H7 (cell line): ENCODE data around the gene BHLHA9. TPM values are rescaled to one million over a fixed set of nuclear protein-coding genes. Genes with fewer than 3 reads are reported as not detected.

Experiments used
- DNase-seq: peaks from one replicate; pipeline ENCODE4 v3.0.0; 2012
- H3K27me3 ChIP-seq: 2 replicates; pipeline ENCODE4 v1.6.0; 2011; ENCODE audit warnings: mild to moderate bottlenecking, low read length; ENCODE audit not compliant: control insufficient read depth, insufficient read depth
- H3K36me3 ChIP-seq: replicated peaks from 2 replicates; pipeline ENCODE4 v1.5.1; 2011; ENCODE audit warnings: low read length; ENCODE audit not compliant: control insufficient read depth, insufficient read depth
- H3K4me3 ChIP-seq: 2 replicates; pipeline ENCODE4 v1.5.1; 2011; ENCODE audit warnings: low read depth, mild to moderate bottlenecking, control low read depth, low read length, moderate library complexity; ENCODE audit not compliant: insufficient read depth
- total RNA-seq: library from RNA; depleted of rRNA; stranded (reverse); fragments of >200 nt; shearing (Covaris generic); gene quantifications from 2 replicates; pipeline ENCODE4 v1.2.3, GENCODE V29; 2014

The BHLHA9 gene
- total RNA-seq, 1 experiment from 2014 or later, result not detected

DNA sequence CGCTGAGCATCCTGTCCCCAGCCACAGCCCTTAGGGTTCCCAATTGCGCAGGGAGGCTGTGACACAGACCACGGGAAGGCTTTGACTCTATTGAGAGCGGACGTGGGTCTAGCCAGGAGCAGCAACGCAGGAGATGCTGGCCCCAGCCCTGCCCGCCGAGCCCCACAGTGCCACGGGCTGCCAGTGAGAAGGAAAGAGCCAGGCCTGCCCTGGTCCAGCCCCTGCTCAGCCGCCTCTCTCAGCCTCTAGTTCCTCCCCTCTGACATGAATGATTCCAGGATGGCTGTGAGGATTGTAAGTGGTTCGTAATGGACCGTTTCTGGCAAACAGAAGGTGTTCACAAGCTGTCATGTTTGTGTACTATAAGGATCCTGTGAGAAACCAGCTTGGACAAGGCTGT lies 2.5 kb downstream of the BHLHA9 start:
- Histone ChIP-seq H3K4me3 (no peak overlapping the region), H3K27me3 (no peaks in the 10 kb centered on the region; the same call in 1 of the 2 replicates), H3K36me3 (no peaks in the 10 kb centered on the region)
- DNase-seq, result no peak

DNA sequence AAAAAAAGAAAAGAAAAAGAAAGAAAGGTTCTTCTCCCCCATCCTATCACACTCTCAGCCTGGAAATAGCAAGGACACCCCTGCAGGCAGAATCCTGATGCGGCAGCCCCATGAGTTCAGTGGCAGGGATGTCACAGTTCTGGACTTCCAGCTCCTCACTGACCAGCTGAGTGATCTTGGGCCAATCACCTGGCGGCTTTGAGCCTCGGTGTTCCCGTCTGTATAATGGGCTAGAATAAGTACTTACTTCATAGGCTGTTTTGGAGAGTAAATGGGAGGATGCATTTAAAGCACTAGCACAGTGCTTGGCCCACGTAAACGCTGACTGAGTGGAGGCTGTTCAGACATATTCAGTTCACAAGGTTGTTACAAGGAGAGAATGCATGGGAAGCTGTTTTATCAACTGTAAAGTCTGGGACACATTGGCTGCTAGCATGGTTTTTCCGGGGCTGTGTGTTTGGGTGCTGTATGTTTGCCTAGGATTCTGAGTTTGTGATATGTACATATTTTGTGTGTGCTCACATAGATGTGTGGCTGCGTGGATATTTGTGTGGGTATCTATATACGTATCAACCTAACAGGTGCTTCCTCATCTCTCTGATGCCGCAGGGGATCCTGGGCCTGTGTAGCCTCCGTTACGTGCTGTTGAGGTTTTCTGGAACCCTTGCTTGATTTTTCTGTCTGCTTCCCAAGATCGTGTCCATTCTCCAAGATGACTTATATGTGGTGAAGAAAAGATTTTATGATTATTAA lies 3.4 kb downstream of the BHLHA9 start:
- DNase-seq, result no peak
- Histone ChIP-seq H3K27me3 (no peaks in the 10 kb centered on the region; the same call in 1 of the 2 replicates), H3K36me3 (no peaks in the 10 kb centered on the region), H3K4me3 (no peak overlapping the region)

DNA sequence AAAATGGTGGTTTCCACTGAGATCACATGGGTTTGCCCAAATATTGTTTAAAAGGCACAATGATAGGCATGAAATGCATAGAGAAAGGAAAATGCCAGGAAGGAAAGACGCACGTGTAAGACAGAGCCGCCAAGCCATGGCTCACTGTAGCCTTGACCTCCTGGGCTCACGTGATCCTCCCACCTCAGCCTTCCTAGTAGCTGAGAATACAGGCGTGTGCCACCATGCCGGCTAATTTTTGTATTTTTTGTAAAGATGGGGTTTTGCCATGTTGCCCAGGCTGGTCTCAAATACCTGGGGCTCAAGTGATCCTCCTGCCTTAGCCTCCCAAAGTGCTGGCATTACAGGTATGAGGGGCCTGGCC lies 4.0 kb downstream of the BHLHA9 start:
- H3K36me3 ChIP-seq, result no peaks in the 10 kb centered on the region
- no peaks in the 10 kb centered on the region; the same call in 1 of the 2 replicates for H3K27me3 ChIP-seq
- H3K4me3 ChIP-seq, result no peak overlapping the region
- DNase-seq, result no peak

DNA sequence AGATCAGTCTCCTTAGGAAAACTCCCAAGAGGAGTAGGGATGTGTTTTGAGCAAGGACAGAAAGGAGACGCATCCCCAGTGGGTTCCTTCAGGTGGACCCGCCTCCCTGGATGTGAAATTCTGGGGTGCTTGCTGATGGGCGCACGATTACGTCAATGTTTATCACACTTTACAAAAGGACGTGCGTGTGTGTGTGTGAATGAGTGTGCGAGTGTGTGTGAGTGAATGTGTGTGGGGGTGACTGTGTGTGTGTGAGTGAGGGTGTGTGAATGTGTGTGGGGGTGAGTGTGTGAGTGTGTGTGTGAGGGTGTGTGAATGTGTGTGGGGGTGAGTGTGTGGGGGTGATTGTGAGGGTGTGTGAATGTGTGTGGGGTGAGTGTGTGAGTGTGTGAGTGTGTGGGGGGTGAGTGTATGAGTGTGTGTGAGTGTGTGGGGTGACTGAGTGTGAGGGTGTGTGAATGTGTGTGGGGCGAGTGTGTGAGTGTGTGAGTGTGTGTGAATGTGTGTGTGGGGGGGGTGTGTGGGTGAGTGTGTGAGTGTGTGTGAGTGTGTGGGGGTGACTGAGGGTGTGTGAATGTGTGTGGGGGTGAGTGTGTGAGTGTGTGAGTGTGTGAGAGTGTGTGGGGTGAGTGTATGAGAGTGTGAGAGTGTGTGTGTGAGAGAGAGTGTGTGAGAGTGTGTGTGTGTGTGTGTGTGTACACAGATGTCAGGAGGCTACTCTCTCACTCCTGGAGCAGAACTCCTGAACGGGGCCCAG lies 5.1 kb downstream of the BHLHA9 start:
- Histone ChIP-seq H3K4me3 (no peak overlapping the region), H3K27me3 (no peaks in the 10 kb centered on the region; the same call in 1 of the 2 replicates), H3K36me3 (no peaks in the 10 kb centered on the region)
- DNase-seq, result no peak

DNA sequence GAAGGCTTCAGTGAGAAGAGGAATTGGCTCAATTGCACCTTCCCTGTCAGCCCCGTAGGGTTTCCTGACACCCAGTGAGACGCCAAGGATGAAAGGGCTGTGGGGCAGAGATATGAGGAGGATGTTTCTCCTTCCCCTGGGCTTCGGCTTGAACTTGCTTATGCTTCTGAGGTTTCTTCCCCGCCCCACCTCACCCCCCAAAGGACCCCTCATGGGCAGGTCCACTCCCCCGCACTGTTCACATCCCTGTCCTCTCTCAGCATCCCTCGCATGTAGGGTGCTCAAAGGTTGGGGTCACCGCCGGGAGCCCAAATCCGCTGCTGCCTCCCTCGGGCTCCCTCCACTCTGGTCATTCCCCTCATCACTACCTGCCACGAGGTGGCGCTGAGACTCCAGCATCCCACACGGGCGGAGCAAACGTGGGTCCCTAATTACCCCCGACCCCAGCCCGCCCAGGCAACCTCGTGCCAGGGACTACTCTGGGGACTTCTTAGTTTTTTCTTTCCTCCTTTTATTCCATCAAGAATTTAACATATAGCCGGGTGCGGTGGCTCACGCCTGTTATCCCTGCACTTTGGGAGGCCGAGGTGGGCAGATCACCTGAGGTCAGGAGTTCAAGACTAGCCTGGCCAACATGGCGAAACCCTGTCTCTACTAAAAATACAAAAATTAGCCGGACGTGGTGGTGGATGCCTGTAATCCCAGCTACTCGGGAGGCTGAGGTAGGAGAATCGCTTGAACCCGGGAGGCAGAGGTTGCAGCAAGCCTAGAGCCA lies 5.9 kb downstream of the BHLHA9 start:
- no peaks in the 10 kb centered on the region for H3K36me3 ChIP-seq
- DNase-seq, result peak; percentile 95
- no peak overlapping the region for H3K4me3 ChIP-seq
- H3K27me3 ChIP-seq, result no peaks in the 10 kb centered on the region; the same call in 1 of the 2 replicates

DNA sequence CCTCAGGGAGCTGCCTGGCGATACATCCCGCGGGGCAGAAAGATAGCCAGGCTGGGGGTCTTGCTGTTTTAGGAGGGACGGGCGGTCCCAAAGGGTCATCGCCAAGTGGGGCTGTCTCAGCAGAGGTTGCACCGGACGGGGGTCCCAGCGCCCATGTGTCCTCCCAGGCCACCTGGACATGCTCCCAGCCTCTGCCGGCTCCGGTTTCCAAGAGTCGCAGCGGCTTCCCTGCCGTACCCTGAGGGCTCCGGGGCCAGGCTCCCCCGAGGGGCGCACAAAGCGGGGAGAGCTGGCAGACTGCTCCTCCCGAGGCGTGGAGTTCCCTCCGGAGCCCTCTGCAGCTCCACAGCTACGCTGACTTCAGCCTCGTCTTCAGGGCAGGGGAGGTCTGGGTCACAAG lies 10.4 kb downstream of the BHLHA9 start:
- Histone ChIP-seq H3K36me3 (no peaks in the 10 kb centered on the region), H3K4me3 (no peak overlapping the region)
- DNase-seq, result no peak

DNA sequence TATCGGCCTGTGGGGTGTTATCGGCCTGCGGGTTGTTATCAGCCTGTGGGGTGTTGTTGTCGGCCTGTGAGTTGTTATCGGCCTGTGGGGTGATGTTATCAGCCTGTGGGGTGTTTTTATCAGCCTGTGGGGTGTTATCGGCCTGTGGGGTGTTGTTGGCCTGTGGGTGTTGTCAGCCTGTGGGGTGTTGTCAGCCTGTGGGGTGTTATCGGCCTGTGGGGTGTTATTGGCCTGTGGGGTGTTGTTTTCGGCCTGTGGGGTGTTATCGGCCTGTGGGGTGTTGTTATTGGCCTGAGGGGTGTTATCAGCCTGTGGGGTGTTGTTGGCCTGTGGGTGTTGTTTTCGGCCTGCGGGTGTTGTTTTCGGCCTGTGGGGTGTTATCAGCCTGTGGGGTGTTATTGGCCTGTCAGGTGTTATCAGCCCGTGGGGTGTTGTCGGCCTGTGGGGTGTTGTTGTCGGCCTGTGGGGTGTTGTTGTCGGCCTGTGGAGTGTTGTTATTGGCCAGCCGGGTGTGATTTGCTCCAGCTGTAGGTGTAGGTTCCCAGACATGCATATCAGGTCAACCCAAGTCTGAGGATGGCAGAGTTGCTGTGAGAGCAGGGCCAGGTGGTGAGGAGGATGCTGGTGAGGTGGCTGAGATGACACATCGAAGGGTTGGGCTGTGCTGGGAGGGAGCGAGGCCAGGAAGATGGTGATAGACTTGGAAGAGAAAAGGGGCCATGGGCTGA lies 16.3 kb downstream of the BHLHA9 start:
- no peaks in the 10 kb centered on the region for H3K27me3 ChIP-seq
- H3K4me3 ChIP-seq, result no peak overlapping the region
- DNase-seq, result no peak
- no peaks in the 10 kb centered on the region for H3K36me3 ChIP-seq

More for the DNA sequence above, 10.4 kb downstream of the BHLHA9 start:
- no peaks in the 10 kb centered on the region for H3K27me3 ChIP-seq

DNA sequence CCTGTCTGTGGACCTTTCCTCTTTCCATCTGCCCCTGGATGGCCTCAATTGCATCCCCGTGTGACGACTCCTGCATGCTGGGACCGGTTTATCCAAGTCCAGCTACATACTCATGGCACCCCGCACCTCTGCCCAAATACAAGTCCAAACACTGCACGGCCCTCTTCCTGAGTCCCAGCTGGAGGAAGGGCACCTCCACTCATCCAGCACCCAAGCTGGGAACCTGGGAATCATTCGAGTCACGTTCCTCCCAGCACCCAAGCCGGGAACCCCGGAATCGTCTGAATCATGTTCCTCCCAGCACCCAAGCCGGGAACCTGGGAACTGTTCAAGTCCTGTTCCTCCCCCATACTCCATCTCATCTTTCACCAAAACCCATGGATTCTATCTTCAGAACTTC lies 19.5 kb downstream of the BHLHA9 start:
- no peak for DNase-seq
- H3K27me3 ChIP-seq, result no peaks in the 10 kb centered on the region
- no peak overlapping the region for H3K4me3 ChIP-seq
- no peaks in the 10 kb centered on the region for H3K36me3 ChIP-seq

DNA sequence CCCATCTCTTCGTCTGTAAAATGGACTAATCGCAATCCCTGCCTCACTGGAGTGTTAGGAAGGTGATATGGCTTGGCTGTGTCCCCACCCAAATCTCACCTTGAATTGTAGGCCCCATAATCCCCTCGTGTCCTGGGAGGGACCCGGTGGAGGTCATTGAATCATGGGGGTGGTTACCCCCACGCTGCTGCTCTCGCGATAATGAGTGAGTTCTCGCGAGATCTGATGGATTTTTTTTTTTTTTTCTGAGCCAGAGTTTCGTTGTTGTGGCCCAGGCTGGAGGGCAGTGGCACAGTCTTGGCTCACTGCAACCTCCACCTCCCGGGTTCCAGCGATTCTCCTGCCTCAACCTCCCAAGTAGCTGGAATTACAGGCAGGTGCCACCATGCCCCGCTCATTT lies 20.4 kb downstream of the BHLHA9 start:
- Histone ChIP-seq H3K4me3 (no peak overlapping the region), H3K27me3 (no peaks in the 10 kb centered on the region), H3K36me3 (no peaks in the 10 kb centered on the region)
- DNase-seq, result no peak

DNA sequence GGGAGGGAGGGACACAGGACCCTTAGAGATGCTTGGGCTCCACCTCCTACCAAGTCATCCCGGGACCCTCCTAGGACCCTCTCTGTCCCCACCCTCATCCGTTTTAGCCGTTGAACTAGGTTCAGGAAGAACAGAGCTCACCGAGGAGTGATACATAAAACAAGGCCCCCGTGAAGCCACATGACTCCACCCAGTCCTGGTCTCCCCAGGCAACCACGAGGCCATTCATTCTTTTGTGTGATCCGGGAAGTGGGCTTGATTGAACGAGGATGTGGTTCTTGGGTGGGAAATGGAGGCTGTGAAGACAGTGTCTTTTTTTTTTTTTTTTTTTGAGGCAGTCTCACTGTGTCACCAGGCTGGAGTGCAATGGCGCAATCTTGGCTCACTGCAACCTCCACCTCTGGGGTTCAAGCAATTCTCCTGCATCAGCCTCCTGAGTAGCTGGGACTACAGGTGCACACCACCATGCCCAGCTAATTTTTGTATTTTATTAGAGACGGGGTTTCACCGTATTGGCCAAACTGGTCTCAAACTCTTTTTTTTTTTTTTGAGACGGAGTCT lies 24.0 kb downstream of the BHLHA9 start:
- H3K4me3 ChIP-seq, result no peak overlapping the region
- peaks cover 4% of the 10 kb centered on the region for H3K27me3 ChIP-seq
- H3K36me3 ChIP-seq, result no peaks in the 10 kb centered on the region
- DNase-seq, result no peak

DNA sequence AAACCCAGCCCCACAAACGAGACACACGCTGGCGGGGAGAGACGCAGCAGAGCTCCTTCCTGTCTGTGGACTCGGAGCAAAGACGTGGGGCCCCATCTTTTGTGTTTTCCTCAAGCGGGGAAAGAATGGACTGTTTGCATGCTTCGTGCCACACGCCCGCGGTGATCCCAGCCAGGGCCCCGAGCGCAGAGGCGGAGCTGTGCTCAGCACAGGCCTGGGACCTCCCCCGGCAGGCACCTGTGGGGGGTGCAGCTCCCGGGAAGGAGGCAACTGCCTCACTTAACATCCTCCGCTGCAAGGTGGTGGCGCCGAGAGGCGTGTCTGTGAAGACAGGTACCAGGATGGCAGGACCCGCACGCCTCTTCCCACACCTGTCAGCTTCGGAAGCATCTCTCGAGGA lies 28.4 kb downstream of the BHLHA9 start:
- Histone ChIP-seq H3K4me3 (no peak overlapping the region), H3K27me3 (peaks cover 4% of the 10 kb centered on the region), H3K36me3 (no peaks in the 10 kb centered on the region)
- DNase-seq, result peak; percentile 92

DNA sequence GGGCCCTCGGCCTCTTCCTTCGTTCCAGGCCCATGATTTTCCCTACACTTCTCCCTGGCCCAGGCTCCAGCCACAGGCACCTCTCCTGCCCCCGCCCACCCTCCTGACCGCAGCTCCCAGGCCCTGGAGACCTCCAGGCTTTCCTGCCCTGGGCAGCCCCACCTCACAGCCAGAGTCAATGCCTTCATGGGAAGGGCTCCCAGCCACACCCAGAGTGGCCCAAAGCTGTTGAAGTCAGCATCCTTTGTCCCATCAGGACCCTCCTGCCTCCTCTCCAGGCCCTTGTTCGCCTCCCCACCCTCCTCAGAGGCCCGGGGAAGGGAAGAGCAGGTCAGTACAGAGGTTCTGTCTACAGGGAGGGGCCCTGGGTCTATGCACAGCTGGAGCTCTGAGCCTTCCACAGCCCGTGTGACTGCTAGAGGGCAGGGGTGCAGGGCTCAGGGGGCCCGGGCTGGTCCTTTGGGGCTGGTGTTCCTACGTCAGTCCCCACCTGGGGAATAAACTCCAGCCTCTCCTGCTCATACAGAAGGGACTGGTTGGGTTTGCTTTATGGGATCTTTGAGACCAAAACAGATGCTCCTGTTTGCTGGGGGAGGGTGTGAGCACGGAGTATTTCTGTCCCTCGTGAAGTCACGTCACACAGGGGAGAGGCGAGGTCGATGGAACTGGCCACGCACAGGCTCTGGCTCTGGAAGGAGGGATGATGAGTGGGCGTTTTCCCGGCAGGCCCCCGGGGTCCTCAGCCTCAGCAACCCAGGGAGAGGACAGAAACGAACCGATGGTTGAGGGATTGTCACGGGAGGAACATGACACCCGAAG lies 29.5 kb downstream of the BHLHA9 start:
- Histone ChIP-seq H3K27me3 (peaks cover 4% of the 10 kb centered on the region), H3K36me3 (no peaks in the 10 kb centered on the region), H3K4me3 (no peak overlapping the region)
- peak; percentile 57 for DNase-seq

DNA sequence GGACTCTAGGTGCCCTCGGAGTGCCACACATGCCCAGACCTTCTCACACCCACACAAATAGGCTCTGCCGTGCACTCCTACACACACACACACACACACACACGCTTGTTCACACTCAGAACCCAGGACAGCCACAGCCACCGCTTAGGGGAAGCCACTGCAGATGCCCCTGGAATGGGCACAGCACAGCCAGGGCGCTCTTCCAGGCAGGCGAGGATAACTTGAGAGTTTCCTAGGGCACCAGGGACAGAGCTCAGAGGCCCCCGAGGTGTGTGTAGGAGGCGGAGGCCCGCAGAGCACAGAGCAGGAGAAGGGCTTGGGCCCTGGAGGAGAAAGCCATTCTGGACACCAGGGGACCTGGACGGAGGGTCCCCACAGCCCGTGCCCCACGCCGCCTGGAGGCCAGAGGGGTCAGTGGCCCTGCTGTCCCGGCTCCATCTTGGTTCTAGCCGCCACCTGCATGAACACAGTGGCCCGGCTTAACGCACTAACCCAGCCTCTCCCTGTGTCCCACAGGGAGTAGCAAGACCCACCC lies 30.2 kb downstream of the BHLHA9 start:
- Histone ChIP-seq H3K36me3 (no peaks in the 10 kb centered on the region), H3K4me3 (no peak overlapping the region), H3K27me3 (peaks cover 4% of the 10 kb centered on the region)
- peak; percentile 63 for DNase-seq
